HUDEP-2 (cell line): ENCODE results near the gene NARF.
"Not testable (repeated sequence)": the region's sequence is repeated elsewhere in the genome, so short reads cannot be mapped to it uniquely, and the experiment has no call there.

Experiments used
- DNase-seq, 76 experiments: peaks; one replicate each; lab custom pipeline; 2025; ENCODE audit not compliant: unreplicated experiment in 76 of 76; lab: John Stamatoyannopoulos, UW

The NARF gene

GRCh38 chr17:82458179-82458884 lies at the start of gene NARF:
Gene NARF, plus strand, starts transcription at chr17:82458741. Its CDS starts 63 bp downstream, at chr17:82458804.
- DNase-seq, result peak in 75 of 76 experiments; percentile 73 to 98 (median 94)

DNA sequence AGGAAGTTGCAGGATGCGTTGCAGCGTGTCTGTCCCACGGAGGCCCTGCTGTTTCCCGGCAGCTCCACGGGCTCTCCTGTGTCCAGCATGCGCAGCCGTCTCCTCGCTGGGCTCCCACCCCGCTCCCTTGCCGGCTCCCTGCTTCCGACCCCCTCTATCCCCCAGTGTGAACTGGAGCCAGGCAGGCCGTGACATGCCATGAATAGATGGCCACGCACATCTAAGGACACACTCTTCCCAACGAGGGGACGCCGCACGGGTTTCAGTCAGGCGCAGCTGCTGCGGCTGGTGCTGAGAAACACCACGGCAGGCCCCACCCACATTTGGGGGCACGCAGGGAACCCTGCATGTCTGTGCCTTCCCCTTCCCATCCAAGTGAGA lies 49.6 kb upstream of the NARF start:
- no peak for DNase-seq

DNA sequence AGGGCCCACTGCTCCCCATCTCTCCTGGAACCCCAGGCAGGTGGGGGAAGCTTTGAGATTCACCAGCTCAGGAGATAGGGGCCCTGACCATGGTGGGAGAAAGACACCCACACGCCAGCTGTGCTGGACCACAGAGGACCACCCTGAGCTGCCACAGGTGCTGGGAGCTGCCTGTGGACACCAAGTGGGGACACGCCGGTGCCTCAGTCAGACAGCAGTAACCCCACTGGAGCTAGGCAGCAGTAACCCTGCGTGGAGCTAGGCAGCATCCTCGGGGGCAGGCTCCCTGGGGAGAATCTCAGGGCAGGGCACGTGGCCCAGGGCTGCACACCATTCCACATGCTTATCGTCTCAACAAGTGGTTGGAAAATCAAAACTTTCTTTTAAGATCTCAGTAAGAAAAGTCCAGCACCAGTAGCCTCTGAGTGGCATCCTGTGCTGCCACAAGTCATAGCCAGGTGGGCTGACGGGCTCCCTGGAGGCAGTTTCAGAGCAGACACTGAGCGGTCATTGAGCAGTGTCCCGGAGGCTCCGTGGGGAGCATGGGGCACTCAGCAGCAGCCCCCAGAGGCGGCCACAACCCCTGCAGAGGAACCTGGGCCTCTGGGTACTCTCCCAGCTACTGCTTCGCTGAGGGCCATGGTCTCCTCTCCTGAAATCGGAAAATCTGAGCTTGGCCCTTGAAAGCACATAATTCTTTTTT lies 48.4 kb upstream of the NARF start:
- no peak for DNase-seq

- DNase-seq, result no peak
Observed at GRCh38 chr17:82411396-82412053, 47.0 kb upstream of the NARF start.

DNA sequence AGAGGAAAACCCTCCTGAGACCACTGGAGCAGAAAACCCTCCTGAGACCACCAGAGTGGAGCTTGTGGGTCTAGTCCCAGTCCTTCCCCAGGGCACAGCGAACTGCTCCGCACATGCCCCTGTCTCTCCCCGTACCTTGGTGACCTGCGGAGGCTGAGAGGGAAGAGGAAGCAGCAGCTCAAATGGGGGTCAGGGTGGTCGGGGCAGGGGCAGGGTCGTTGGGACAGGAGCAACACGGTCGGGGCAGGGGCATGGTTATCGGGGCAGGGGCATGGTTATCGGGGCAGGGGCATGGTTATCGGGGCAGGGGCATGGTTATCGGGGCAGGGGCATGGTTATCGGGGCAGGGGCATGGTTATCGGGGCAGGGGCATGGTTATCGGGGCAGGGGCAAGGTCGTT lies 46.5 kb upstream of the NARF start:
- not testable (repeated sequence) for DNase-seq

DNA sequence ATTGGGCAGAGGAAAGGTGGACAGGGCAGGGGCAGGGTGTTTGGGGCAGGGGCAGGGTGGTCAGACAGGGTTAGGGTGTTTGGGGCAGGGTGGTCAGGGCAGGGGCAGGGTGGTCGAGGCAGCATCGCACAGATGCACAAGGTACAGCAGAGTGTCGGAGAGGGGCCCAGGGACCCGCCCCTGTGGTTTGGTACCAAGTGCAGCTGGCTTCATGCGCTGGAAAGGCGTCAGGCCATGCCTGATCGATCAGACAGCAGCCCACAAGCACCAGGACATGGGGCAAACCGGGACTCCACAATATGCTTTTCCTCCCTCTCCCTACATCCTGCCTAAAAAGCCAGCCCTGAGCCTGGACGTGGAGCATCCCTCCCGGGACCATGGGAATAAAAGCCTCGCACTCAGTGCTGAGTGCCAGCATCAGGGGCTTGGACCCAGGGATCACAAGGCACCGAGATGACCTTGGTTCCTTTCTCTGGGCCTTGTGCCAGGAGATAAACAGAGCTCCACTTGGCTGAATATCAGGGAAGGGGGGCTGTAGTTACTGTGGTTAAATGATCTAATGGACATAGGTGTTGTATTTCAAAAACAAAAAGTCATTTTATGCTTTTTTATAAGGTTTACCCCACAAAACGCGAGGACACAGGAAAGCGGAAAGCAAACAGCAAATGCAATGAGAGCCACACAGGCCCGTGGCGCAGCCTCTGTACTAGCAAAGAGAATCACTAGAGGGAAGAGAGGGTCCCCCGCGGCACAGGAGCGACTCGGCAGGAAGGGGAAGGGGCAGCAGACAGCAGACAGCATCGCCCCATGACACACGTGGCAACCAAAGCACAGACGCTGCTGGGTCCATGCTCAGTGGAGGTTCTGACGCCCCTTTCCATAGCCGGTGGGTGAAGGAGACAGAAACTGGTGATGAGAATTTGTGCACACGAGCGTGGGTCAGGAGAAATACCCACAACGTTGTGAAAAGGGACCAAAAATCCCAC lies 45.7 kb upstream of the NARF start:
- DNase-seq, result peak in 17 of 76 experiments; percentile 8 to 59 (median 16)

DNA sequence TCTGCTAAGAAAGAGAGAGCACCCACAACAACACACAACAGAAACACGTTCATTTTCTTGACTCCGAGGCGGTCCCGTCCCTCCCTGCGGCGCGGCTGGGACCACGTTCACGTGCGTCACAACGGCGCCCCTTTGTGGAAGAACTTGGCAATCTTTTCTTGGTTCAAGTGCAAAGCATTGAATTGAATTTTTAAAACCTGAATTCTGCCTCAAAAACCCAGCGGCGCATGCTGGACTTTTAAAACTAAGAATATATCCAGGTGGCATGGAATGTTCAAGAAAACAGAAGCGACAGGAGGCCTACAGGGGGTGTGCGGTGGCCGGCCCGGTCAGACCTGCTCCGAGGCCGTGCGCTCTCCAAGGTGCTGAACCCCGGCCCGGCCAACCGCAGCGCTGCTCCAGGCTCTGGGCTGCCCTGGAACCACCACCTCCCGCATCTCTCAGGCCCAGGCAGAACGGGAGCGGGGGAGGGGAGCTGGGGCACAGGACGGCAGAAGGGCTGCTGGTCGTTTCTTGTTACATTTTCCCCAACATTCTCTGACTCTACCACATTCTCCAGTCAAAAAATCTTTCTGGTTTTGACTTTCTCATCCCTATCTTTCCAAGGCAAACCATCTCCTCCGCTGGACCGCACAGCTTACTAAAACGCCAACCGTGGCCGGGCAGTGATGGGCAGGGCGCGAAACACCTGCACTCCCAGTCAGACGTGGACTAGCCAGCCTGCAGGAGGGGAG lies 43.8 kb upstream of the NARF start:
- DNase-seq, result peak in 56 of 76 experiments; percentile 9 to 72 (median 47)

- no peak for DNase-seq
Observed at GRCh38 chr17:82415336-82415735, 43.2 kb upstream of the NARF start.

DNA sequence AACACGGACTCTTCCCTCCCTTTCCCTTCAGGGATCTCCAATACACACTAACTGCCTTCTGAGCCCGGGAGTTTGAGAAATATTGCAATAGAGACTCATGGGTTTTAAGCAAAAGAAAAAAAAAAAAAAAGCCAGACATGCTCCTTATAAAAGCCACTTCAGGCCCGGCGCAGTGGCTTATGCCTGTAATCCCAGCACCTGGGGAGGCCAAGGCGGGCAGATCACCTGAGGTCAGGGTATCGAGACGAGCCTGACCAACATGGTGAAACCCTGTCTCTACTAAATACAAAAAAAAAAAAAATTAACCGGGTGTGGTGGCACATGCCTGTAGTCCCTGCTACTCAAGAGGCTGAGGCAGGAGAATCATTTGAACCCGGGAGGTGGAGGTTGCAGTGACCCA lies 42.8 kb upstream of the NARF start:
- no peak for DNase-seq

DNA sequence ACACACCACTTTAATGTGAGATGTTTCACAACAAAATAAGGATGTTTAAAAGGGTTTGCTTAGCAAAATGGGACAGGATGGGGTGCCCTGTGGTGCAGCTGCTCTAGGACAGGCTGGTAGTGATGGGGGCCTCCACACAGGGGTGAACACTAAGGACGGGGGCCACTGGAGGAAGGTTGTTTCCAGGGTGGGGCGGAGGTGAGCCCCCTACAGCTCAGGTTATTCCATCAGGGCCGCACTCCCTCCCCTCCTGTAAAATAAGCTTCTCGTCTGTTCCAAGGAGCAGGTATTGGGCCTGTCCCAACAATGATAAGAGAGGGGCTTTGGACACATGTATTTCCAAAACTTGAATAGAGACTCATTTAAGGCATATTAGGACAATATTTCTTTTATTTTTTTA lies 42.3 kb upstream of the NARF start:
- DNase-seq, result no peak

GRCh38 chr17:82416771-82417170 lies 41.8 kb upstream of the NARF start:
- peak in 2 of 76 experiments; percentile 12 to 19 for DNase-seq

DNA sequence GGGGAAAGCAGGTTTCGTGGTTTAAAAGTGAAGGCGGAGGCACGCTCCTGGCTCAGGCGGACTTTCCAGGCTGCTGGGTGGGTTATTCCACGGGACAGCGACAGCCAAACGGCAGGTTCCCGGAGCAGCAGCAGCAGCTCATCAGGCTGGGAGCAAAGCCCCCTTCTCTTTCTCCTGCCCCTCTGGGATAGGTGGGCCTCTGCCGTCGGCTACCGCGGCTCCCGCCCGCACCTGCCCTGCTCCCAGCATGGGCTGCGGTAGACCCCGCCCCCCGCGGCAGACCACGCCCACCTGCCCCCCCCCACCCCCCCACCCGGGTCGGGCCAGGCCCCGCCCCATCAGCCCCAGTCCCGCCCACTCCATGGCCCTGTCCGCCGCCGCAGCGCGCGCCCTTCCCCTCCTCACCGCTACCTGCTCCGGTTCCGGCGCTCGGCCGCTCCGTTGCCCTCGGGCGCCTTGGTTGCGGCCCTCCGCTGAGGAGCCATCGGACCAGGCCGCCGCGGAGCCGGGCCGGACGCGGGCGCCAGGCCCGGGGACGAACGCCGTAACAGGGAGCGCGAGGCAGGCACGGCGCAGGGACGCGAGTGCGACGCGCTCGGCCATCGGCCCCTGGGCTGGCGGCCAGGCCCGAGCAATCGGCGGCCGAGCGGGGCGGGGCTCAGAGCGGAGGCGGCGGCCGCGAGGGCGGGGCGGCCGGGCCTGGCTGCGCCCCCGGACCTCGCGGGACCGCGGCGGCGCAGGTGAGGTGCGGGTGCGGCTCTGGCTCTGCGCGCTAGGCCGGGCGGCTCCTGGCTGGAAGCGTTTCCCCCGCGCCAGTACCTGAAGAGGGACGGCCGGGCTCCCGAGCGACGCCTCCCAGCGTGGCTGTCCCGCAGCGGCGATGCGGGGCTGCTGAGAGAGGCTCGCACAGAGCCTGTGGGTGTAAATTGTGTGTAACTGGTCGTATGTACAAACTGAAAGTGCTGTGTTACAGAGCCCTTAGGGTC lies 40.2 kb upstream of the NARF start, which contains the start of the genes HEXD and OGFOD3:
HEXD (plus strand) TSS at position 347 of the 986 bp plus-strand sequence. CDS start 1,453 bp downstream, outside the sequence.
OGFOD3 (minus strand) TSS at position 586 of the 986 bp plus-strand sequence; CDS start at position 485, 101 bp downstream.
- peak in 71 of 76 experiments; percentile 24 to 95 (median 70) for DNase-seq

GRCh38 chr17:82419540-82419939 lies 39.0 kb upstream of the NARF start:
- no peak for DNase-seq

- DNase-seq, result peak in 48 of 76 experiments; percentile 3 to 62 (median 30)
Observed at GRCh38 chr17:82424001-82424862, 34.3 kb upstream of the NARF start.

DNA sequence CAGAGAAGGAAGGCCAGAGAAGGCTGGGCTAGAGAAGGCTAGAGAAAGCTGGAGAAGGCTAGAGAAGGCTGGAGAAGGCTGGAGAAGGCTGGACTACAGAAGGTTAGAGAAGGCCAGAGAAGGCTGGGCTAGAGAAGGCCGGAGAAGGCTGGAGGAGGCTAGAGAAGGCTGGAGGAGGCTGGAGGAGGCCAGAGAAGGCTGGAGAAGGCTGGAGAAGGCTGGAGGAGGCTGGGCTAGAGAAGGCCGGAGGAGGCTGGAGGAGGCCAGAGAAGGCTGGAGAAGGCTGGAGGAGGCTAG lies 33.7 kb upstream of the NARF start:
- no peak for DNase-seq

- DNase-seq, result no peak
Observed at GRCh38 chr17:82428546-82428945, 30.0 kb upstream of the NARF start.

DNA sequence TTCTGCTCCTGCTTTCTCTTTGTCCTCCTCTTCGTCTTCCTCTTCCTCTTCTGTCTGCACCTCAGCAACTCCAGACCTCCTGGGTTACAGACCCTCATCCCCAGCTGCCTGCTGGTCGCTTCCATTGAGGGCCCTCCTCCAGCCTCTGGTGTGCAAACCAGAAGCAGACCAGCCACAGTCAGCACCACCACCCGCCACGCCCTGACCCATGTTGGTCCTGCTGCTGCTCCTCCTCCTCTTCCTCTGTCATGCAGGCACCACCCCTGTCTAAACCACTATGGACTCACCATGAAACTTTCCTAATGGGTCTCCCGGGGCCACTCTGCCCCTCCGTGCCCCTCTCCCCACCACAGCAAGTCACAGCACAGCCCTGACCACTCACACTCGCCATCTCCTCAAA lies 28.7 kb upstream of the NARF start:
- DNase-seq, result peak in 2 of 76 experiments; percentile 17 to 18

GRCh38 chr17:82432017-82432416 lies 26.5 kb upstream of the NARF start:
- DNase-seq, result no peak
